Measurements from ENCODE around the gene ALDH3B1. TPM values are rescaled to one million over a fixed set of nuclear protein-coding genes. Genes with fewer than 3 reads are reported as not detected.

Gene ALDH3B1
- total RNA-seq, 1 donor from 2014 or later, result 0.20 TPM

- no peak for DNase-seq (ENCODE audit: low read depth in 2 of 2)
Measured at GRCh38 chr11:67997475-67997921, 12.6 kb upstream of the ALDH3B1 start.

GRCh38 chr11:67998150-67999045 is 11.7 kb upstream of the ALDH3B1 start:
- DNase-seq (ENCODE audit: low read depth in 2 of 2), result no peak

GRCh38 chr11:67999201-67999629 is 10.9 kb upstream of the ALDH3B1 start:
- DNase-seq (ENCODE audit: low read depth in 2 of 2), result no peak

DNA sequence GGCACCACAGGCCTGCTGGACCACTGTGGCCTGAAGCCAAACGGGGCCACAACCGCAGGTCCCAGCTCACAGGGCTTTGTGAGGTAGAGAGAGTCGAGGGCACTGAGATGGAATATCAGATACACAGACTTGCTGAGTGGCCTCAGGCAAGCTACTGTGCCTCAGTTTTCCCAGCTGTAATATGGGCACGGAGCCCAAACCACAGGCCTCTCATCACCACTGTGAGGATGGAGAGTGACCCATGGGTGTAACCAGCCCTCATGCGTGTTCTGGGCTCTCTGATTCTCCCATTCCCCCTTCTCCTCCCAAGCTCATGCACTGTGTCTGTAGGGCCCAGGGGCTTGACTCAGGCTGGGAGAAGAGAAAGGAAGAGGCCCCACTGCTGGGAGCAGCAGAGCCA is 10.4 kb upstream of the ALDH3B1 start:
- DNase-seq (ENCODE audit: low read depth in 2 of 2), result no peak

DNA sequence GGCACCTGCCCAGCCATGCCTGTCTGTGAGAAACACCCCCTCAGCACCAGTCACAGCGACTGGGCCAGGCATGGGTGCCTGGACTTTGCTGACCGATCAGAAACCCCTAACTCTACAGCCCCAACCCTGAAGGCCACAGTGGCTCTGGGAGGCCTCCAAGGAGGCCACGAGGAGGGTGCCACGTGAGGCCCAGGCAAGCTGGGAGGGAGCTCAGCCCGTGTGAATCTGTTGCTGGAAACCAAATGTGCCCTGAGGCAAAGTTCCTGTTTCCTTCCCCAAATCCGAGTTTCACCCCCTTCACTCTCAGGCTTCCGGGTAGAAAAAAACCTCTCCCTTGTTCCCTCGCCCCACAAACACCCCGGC is 7.6 kb upstream of the ALDH3B1 start:
- DNase-seq (ENCODE audit: low read depth in 2 of 2), result no peak

GRCh38 chr11:68002938-68003845 is 6.9 kb upstream of the ALDH3B1 start:
- peak in 1 of 2 donors; percentile 10 for DNase-seq (ENCODE audit: low read depth in 2 of 2)

DNA sequence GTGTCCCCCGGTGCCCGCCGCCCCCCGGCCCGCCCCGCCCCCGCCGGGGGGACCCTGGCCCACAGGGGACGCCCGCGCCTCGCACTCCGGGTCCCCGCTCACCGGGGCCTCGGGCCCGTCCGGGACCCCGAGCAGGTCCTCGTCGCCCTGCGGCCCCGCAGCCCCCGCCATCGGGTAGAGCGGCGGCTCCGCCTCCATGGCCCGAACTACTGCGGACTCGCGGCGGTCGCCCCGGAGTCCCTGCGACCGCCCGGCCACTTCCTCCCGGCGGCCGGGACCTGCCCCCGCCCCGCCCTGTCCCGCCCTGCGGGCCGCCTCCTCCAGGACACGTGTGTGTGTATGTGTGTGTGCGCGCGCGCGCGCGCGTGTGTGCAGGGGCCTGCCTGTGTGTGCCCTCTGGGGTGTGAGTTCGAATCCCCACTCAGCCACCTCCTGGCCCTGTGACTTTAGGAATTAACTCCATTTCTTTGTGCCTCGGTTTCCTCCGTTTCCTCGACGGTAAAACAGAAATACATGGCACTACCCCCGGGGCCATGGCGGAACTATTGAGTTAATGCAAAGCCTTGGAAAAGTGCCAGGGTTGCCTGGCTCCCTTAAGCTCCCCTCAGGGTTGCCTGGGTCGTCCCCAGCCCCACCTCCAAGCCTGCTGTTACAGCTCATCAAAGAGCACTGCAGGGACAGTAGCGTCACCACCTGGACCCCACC is 6.1 kb upstream of the ALDH3B1 start, which contains the start of gene UNC93B1:
TSS of gene UNC93B1 (minus strand) at position 252 of the 705 bp plus-strand sequence. CDS start at position 198, 54 bp downstream.
- DNase-seq (ENCODE audit: low read depth in 2 of 2), result peak; percentile 81 to 90

- no peak for DNase-seq (ENCODE audit: low read depth in 2 of 2)
Measured at GRCh38 chr11:68004551-68005335, 5.4 kb upstream of the ALDH3B1 start.

- no peak for DNase-seq (ENCODE audit: low read depth in 2 of 2)
Measured at GRCh38 chr11:68006606-68007166, 3.4 kb upstream of the ALDH3B1 start.

- no peak for DNase-seq (ENCODE audit: low read depth in 2 of 2)
Measured at GRCh38 chr11:68007498-68008380, 2.4 kb upstream of the ALDH3B1 start.

DNA sequence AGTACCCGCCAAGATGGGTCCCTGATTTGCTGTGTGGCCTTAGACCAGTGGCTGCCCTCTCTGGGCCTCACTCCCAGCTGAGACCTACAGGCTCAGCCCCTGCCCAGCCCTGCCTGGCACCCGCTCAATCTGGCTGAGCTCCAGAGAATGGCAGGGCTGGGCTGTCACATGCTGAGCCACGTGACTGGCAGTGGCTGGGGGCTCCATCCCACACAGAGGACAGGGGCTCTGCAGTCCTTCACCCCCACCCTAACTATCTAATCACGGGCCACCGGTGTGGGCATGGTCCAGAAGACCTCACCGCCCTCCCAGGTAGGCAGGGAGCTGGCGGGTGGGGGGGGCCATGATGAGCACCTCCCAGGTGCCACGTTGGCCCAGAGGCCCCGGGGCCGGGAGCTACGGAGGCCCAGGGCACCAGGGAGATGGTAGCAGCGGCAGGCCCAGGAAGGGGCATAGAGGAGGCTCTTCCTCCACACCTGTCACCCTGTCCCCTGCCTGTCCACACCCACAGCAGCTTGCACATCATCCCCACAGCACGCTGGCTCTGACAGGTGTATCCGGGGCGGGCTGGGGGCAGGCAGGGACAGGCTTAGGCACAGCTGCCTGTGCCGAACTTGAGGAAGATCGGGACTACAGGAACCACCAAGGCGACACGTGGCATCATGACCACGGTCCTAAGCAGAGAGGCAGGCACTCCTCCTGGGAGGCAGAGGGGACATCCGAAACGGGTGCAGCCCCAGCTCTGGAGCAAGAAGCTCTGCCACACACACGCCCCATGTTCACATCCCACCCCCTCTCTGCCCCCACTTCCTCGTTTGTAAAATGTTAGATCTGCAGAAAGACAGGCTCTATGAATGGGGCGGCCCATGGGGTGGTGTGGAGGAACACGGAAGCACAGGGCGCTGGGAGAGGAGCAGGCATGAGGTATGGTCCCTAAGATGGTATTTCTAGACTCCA is 1.5 kb upstream of the ALDH3B1 start:
- DNase-seq (ENCODE audit: low read depth in 2 of 2), result peak in 1 of 2 donors; percentile 14

DNA sequence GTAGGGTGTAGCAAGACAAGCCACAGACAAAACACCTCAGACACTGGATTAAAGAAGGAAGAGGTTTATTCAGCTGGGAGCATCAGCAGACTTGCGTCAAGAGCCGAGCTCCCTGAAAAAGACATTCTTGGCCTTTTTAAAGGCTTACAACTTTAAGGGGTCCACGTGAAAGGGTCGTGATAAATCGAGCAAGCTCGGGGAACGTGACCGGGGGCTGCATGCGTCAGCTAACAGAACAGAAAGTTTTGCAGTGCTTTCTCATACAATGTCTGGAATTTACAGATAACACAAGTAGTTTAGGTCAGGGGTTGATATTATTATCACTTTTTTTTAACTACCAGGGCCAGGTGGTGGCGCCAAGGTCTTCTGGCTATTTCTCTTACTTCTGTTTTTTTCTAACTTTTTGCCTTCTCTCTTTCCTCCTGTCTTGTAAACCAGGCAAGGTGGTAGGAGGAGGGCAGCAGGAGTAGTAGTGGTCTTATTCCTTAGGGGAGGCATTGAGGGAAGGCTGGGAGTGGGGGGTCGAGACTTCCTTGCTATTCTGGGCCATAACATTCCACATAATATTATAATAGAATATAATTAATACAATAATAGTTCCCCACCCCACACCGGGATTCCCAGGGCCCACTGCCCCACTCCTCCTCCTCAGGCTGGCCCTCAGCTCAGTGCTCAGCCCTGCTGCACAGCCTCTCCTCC is 587 bp upstream of the ALDH3B1 start:
- peak in 1 of 2 donors; percentile 27 for DNase-seq (ENCODE audit: low read depth in 2 of 2)

- DNase-seq (ENCODE audit: low read depth in 2 of 2), result no peak
Measured at GRCh38 chr11:68011051-68011943, 1.2 kb downstream of the ALDH3B1 start.

DNA sequence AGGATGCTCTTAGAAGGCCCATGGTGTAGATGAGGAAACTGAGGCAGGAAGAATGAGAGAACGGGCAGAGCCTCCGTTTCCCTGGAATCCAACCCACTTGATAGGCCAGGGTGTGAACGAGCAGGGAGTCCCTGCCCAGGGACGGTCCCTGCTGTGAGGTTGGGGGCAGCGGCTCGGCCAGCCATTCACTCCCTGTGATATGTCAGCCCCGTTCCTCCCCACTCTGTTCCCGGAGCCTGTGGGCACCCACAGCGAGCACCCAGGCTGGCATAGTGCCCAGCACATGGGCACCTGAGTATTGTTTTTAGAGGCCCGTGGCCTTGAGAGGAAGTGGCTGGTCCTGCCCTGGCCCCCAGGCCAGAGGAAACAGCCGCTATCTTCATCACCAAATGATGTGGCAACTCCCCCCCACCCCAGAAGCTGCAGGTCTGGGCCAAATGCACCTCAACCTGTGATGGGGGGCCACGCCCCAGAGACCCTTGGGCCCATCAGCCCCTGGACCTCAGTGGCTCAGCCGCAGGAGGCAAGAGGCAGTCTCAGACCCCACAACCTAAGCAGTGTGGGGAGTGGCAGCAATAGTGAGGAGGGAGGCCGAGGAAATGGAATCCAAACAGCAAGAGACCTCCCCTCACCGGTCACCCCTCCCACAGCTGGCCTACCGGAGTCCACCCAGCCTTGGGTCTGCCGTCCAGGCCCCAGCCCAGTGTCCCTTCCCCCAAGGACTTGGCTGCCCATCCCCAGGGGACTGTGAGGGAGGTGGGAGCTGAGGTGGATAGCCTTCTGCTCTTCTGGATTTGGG is 2.1 kb downstream of the ALDH3B1 start:
- DNase-seq (ENCODE audit: low read depth in 2 of 2), result no peak

DNA sequence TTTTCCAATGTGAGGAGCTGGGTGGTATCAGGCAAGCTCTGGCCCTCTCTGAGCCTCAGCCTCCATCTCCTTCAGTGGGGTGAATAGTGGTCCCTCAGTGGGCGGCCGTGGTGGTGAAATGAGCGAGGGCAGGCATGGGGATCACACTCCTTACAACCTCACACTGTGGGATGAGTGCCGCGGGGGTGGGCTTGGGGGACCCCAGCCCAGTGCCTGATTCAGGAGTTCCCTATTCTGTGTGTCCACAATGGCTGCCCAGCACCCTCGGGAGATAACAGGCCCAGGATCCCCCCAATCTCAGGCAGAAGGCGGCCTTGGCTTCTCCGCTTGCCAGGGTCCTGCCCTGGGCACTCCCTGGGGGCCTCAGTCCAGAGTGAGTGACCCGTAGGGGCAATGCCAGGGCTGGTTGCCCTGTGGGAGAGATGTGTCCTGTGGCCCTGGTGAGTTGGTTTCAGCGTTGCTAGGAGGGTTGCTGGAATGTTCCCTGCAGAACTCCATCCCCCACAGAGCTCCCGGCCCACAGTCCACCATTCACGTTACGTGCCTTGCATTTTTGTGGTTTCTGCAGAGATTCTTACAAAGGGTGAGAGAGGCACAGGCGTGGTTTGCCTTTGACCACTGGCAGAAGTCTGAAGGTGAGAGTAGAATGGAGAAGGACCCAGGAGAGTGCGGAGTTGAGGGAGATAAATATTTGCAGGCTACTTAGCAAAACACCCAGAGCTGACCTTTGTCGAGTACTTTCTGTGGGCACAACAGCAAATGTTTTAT is 2.9 kb downstream of the ALDH3B1 start:
- peak in 1 of 2 donors; percentile 53 for DNase-seq (ENCODE audit: low read depth in 2 of 2)

Data from lung microvascular endothelial cell (primary cell).